SK-N-SH treated with all-trans-retinoic acid at 6 μM for 48 hours (cell line): ENCODE results near the gene SECISBP2.

Source experiments
- ARNTL ChIP-seq: fragments of 450-650 bp; formaldehyde crosslinking; IDR thresholded peaks from 2 replicates; pipeline ENCODE4 v1.5.0; 2020; ENCODE audit warnings: low read depth, mild to moderate bottlenecking, moderate library complexity, borderline replicate concordance
- CREB5 ChIP-seq: fragments of 250-450 bp; sonication (Bioruptor Pico); IDR thresholded peaks from 2 replicates; pipeline ENCODE4 v1.5.1; 2020; ENCODE audit warnings: low read depth, mild to moderate bottlenecking, moderate library complexity
- CSDC2 ChIP-seq: fragments of 250-450 bp; sonication (Bioruptor Pico); IDR thresholded peaks from 2 replicates; pipeline ENCODE4 v1.5.0; 2020; ENCODE audit warnings: mild to moderate bottlenecking, moderate library complexity
- ESRRG ChIP-seq: fragments of 250-450 bp; sonication (Bioruptor Pico); IDR thresholded peaks from 2 replicates; pipeline ENCODE4 v1.6.1; 2021; ENCODE audit warnings: mild to moderate bottlenecking
- GLIS3 ChIP-seq: fragments of 250-450 bp; sonication (Bioruptor Pico); IDR thresholded peaks from 2 replicates; pipeline ENCODE4 v1.5.0; 2020; ENCODE audit warnings: mild to moderate bottlenecking, moderate library complexity
- PATZ1 ChIP-seq: fragments of 250-450 bp; sonication (Bioruptor Pico); IDR thresholded peaks from 2 replicates; pipeline ENCODE4 v1.8.0; 2020; ENCODE audit warnings: mild to moderate bottlenecking, moderate library complexity, borderline replicate concordance
- RARB ChIP-seq: fragments of 250-450 bp; sonication (Bioruptor Pico); IDR thresholded peaks from 2 replicates; pipeline ENCODE4 v1.8.0; 2021; ENCODE audit warnings: mild to moderate bottlenecking, moderate library complexity
- TOX ChIP-seq: fragments of 250-450 bp; sonication (Bioruptor Pico); IDR thresholded peaks from 2 replicates; pipeline ENCODE4 v1.8.0; 2021; ENCODE audit warnings: mild to moderate bottlenecking, moderate library complexity, borderline replicate concordance
- ZFP3 ChIP-seq: fragments of 250-450 bp; sonication (Bioruptor Pico); IDR thresholded peaks from 2 replicates; pipeline ENCODE4 v1.5.0; 2020; ENCODE audit warnings: mild to moderate bottlenecking, moderate library complexity
- ZNF8 ChIP-seq: fragments of 450-650 bp; formaldehyde crosslinking; IDR thresholded peaks from 2 replicates; pipeline ENCODE4 v1.5.0; 2020; ENCODE audit warnings: mild to moderate bottlenecking, moderate library complexity

- no peak for TF ChIP-seq ZFP3 (CRISPR knock-in tag)
- no peak for TF ChIP-seq CREB5 (CRISPR knock-in tag)
- TF ChIP-seq CSDC2 (CRISPR knock-in tag): no peak
- TF ChIP-seq RARB (CRISPR knock-in tag): no peak
- no peak for TF ChIP-seq PATZ1
- no peak for TF ChIP-seq ESRRG (CRISPR knock-in tag)
- TF ChIP-seq ARNTL (CRISPR knock-in tag): no peak
- TF ChIP-seq GLIS3 (CRISPR knock-in tag): no peak
- no peak for TF ChIP-seq TOX (CRISPR knock-in tag)
- TF ChIP-seq ZNF8 (CRISPR knock-in tag): no peak
These were observed 70.5 kb downstream of the SECISBP2 start for GRCh38 chr9:89388868-89389177.
